Lung (tissue), 12 donors: Measurements from ENCODE around the gene HCST. TPM values are rescaled to one million over a fixed set of nuclear protein-coding genes. Genes with fewer than 3 reads are reported as not detected.

Source experiments
- ATAC-seq: fragments of 200-7000 bp; cut with Tn5 transposase; one replicate; pipeline ENCODE4 v1.9.1; 2020; ENCODE audit warnings: moderate number of reproducible peaks; ENCODE audit not compliant: insufficient read depth, low FRiP score
- DNase-seq, 3 donors: peaks; one replicate each; pipeline ENCODE4 v3.0.0-alpha.2; 2013 to 2017
- H3K27ac ChIP-seq, 2 donors: one replicate each; pipeline ENCODE4 v1.5.1; 2013; ENCODE audit warnings: mild to moderate bottlenecking in 2 of 2, moderate library complexity in 2 of 2, control low read depth in 1 of 2, inconsistent platforms in 1 of 2, low read depth in 1 of 2, low read length in 1 of 2
- H3K27me3 ChIP-seq, 3 donors: one replicate each; pipeline ENCODE4 v1.5.1; 2013; ENCODE audit warnings: low read length in 2 of 3; ENCODE audit not compliant: control insufficient read depth in 3 of 3, insufficient read depth in 3 of 3
- H3K36me3 ChIP-seq, 4 donors: one replicate each; pipeline ENCODE4 v1.5.1; 2013; ENCODE audit warnings: low read length in 4 of 4, mild to moderate bottlenecking in 1 of 4, moderate library complexity in 1 of 4; ENCODE audit not compliant: control insufficient read depth in 4 of 4, insufficient read depth in 4 of 4
- H3K4me1 ChIP-seq, 5 donors: one replicate each; pipeline ENCODE4 v1.5.1; 2013; ENCODE audit warnings: low read length in 5 of 5, mild to moderate bottlenecking in 2 of 5, moderate library complexity in 1 of 5; ENCODE audit not compliant: control insufficient read depth in 5 of 5, insufficient read depth in 5 of 5
- H3K4me3 ChIP-seq: one replicate; pipeline ENCODE4 v1.5.1; 2013; ENCODE audit warnings: mild to moderate bottlenecking, control low read depth, moderate library complexity
- H3K9ac ChIP-seq, 2 donors: one replicate each; pipeline ENCODE4 v1.5.1; 2013; ENCODE audit warnings: low read length in 2 of 2, control low read depth in 1 of 2; ENCODE audit not compliant: insufficient read depth in 1 of 2
- H3K9me3 ChIP-seq, 4 donors: one replicate each; pipeline ENCODE4 v1.5.1; 2013; ENCODE audit warnings: low read length in 3 of 4, mild to moderate bottlenecking in 1 of 4, moderate library complexity in 1 of 4; ENCODE audit not compliant: control insufficient read depth in 4 of 4, insufficient read depth in 3 of 4
- CTCF ChIP-seq: IDR thresholded peaks from 2 replicates; pipeline ENCODE4 v1.5.1; 2012; ENCODE audit warnings: mild to moderate bottlenecking; ENCODE audit errors: control extremely low read depth, extremely low read depth
- WGBS, 2 donors: extraction: QIAGEN DNeasy Blood & Tissue Kit; methylation state at CpG; one replicate each; pipeline ENCODE4 v1.1.7; 2013; 5-methylcytosine and 5-hydroxymethylcytosine counted together
- polyA plus RNA-seq, 2 donors: library from polyadenylated mRNA; stranded (reverse); fragments of 200-250 nt; gene quantifications; one replicate each; pipeline ENCODE4 v1.2.1, GENCODE V29; 2013
- total RNA-seq, 2 donors: library from RNA; depleted of rRNA in 1 of 2; stranded (reverse); fragments of >200 nt in 1 of 2; gene quantifications; one replicate each; pipeline ENCODE4 v1.2.1, GENCODE V29; 2014 to 2021
- donor health status: control.
- donor health status: control.
- donor health status: Bipolar disorder and iron deficiency.
- donor health status: healthy.
- donor health status: DM: yes; HTN: yes; CAD: no.

Gene HCST
- total and polyA plus RNA-seq, 4 donors: 5.4 to 118 (median 61.2) TPM

- Histone ChIP-seq H3K27ac (no peak overlapping the region), H3K27me3 (no peaks in the 10 kb centered on the region), H3K9me3 (no peaks in the 10 kb centered on the region), H3K36me3 (no peaks in the 10 kb centered on the region), H3K4me1 (peaks cover under 1 to 27% (median 11%) of the 10 kb centered on the region in 5 donors), H3K9ac (no peak overlapping the region), H3K4me3 (no peak overlapping the region)
- ATAC-seq: no peak
- no peak for TF ChIP-seq CTCF
- DNase-seq: no peak
- 55 to 56% methylated on average over 7 of the region's 7 CpGs for WGBS, 2 donors
Measured at GRCh38 chr19:35932291-35932936, 30.1 kb downstream of the HCST start.

DNA sequence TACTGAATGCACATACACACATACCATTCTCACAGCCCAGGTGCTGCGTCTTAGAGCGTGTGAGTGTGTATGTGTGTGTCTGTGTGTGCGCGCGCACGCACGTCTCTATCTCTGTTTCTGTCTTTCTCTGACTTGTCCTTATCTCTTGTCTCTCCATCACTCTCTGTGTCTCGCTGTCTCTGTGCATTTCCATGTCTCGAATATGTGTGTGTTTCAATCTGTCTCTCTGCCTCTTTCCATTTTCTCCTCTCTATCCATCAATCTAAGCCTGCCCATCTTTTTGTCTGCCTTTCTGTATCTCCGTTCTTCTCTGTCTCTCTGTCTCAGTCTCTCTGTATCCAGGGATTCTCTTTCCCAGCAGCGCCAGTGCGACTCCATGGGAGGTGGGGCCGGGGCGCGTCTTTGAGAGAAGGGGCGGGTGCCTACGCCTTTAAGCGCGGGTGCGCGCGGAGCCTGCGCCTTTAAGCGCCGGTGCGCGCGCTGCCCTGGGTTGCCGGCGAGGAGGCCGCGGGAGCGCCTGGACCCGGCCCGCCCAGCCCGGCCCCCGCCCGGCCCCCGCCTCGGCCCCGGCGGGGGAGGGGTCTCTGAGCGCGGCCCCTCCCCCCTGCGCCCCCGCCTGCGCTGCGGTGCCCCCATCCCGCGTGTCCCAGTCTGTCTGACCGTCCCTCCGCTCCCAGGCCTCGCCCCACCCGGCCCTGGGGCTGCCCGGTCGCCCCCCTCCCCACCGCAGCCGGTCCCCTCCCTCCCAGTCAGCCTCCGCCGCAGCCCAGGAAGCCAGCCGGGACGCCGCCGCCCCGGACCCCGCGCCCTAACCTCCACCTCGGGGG is 33.8 kb downstream of the HCST start, which contains the start of gene LRFN3:
Gene LRFN3, plus strand, starts transcription at position 464 of the 827 bp plus-strand sequence. CDS start 3,052 bp downstream, outside the sequence.
- Histone ChIP-seq H3K4me3 (peak within 1 kb of the TSS; percentile 53), H3K27ac (peak within 1 kb of the TSS; percentile 71 to 76), H3K9me3 (no peaks in the 10 kb centered on the region), H3K9ac (peak within 1 kb of the TSS in 1 of 2 donors; percentile 92), H3K4me1 (peaks cover 5 to 29% (median 6%) of the 10 kb centered on the region in 5 donors), H3K36me3 (peaks cover 0 to 19% (median 3%) of the 10 kb centered on the region in 4 donors), H3K27me3 (no peaks in the 10 kb centered on the region)
- 2 to 5% methylated on average over 45 to 68 of the region's 68 CpGs for WGBS, 2 donors
- DNase-seq (peak; percentile 77 to 88 (median 79)), ATAC-seq (peak; percentile 25)
- TF ChIP-seq CTCF: no peak

DNA sequence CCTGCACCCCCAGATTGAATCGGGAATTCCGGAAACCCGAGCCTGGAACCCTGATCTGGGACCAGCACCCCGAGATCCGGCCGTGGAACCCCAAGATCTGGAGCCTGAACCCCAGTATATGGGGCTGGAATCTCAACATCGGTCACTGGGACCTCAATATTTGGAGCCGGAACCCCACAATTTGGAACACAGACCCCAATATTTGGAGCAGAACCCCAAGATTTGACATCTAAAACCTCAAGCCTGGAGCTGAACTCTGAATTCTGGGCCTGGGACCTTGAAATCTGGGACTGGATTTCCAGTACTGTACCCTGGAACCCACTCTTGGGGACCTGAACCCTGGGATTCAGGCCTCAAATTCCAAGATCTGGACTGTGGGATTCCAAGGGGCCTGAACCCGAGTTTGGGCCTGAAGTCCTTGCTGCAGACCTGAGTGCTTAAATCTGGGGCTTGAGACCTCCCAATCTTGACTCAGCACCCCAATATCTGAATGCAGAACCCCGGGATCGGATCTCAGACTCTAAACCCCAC is 34.5 kb downstream of the HCST start:
- DNase-seq (peak in 1 of 3 donors; percentile 2), ATAC-seq (no peak)
- Histone ChIP-seq H3K36me3 (peaks cover 0 to 19% (median 3%) of the 10 kb centered on the region in 4 donors), H3K9ac (peak overlapping the region in 1 of 2 donors; percentile 32), H3K4me1 (peaks cover 5 to 29% (median 5%) of the 10 kb centered on the region in 5 donors), H3K9me3 (no peaks in the 10 kb centered on the region), H3K27me3 (no peaks in the 10 kb centered on the region), H3K27ac (peak overlapping the region; percentile 71 to 76), H3K4me3 (peak overlapping the region; percentile 53)
- 26 to 31% methylated on average over 11 of the region's 11 CpGs for WGBS, 2 donors
- TF ChIP-seq CTCF: no peak
